Head of caudate nucleus (tissue), 42 donors: Measurements from ENCODE around the gene AGPAT4.
"Not testable (repeated sequence)": the region's sequence is repeated elsewhere in the genome, so short reads cannot be mapped to it uniquely, and the experiment has no call there.

ENCODE experiments used
- DNase-seq, 42 donors: peaks; one replicate each; pipeline versions ENCODE4 v3.0.0 to v3.0.0-alpha.2; 2020 to 2021; ENCODE audit warnings: mixed read lengths in 7 of 42
- intact Hi-C: fragments of 100-400 bp; cut with DNase I; formaldehyde crosslinking; loops from one replicate; pipeline ENCODE4 v1.15.0; 2022

Gene AGPAT4

GRCh38 chr6:161137320-161137719, 136.5 kb downstream of the AGPAT4 start:
- DNase-seq = peak in 1 of 42 donors; percentile 17
- intact Hi-C loops = no loop called here

DNA sequence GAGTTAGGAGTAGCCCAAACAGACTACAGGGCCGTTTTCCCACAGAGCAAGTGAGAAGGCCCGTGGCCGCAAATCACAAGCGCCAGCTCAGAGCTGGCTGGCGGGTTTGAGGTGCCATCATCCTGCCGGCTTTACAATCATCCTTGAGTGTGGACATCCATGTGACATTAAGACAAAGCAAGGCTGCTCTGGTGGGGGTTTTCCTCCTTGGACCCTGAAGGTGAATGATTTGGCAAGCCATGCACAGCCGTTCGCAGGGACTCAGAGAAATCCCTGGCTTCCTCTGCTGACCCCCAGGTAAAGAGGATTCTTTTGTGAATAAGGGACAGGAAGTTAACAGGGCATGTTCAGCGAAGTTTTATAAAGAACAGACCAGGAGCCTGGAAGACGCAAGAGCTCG, 137.2 kb downstream of the AGPAT4 start:
- intact Hi-C loops = no loop called here
- DNase-seq = no peak

- intact Hi-C loops = no loop called here
- DNase-seq = peak in 3 of 42 donors; percentile 25 to 27 (median 26)
These were observed 137.9 kb downstream of the AGPAT4 start for GRCh38 chr6:161135695-161136591.

- intact Hi-C loops = no loop called here
- peak in 1 of 42 donors; percentile 31 for DNase-seq
These were observed 139.1 kb downstream of the AGPAT4 start for GRCh38 chr6:161134550-161135298.

DNA sequence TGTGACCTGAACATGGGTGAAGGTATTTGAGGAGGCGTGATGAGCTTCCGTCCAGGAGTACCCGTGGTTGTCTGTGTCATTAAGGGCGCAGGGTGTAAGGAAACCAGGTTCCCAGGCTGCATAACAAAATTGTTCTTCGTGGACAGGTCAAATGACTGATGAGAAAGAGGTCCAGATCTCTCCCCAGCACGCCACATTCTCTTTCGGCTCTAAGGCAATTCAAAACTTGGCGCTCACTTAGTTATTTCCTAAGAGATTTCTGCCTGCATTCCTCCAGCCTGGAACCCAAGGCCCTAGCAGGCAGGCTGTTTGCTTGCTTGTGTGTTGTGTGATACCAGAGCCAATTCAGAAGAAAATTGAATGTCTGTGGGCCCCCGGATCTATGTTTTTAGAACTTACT, 139.9 kb downstream of the AGPAT4 start:
- intact Hi-C loops = no loop called here
- DNase-seq = no peak

- no peak for DNase-seq
- intact Hi-C loops = no loop called here
These were observed 141.5 kb downstream of the AGPAT4 start for GRCh38 chr6:161132384-161132783.

GRCh38 chr6:161130967-161131766, 142.7 kb downstream of the AGPAT4 start:
- intact Hi-C loops = no loop called here
- DNase-seq = no peak

GRCh38 chr6:161130541-161130940, 143.3 kb downstream of the AGPAT4 start:
- intact Hi-C loops = no loop called here
- no peak for DNase-seq

DNA sequence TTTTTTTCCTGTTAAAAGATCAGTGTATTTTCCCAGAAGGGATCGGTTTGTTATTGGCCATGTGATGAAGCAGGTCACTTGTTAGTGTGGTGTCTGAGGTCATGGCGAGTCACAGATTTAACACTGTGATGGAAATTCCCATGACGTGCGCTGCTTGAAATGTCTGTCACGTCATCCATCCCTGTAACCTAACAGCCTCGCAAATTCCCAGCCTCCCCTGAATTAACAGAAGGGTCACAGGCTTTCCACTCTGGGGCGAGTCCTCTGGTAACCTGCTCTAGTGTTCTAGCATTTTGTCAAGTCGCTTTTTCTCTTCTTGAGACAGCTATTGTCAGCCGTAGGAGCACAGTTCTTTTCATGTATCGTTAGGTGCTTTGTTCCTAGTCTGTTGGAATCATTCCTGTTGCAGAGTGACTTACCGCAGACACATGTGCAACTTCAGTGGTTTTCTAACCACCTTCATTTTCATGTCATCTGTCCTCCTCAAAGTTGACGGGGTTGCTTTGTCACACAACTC, 145.1 kb downstream of the AGPAT4 start:
- intact Hi-C loops = no loop called here
- no peak for DNase-seq

DNA sequence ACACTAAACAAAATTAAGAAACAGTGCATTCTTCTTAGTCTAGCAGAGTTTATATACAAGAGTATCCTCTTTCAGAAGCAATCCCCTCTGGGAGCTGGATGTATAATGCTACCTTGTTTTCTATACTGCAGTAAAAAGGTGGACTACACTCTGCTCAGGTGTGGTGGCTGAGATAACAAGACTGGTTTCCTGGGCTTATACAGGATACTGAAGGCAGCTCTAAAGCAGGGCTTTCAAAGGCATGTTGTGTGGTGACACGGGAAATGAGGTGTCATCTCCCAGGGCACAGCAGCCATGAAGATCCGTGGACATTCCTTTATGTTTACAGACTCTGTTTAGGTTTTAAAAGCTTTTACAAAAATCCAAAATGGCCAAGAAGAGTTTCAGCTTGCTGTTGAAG, 145.6 kb downstream of the AGPAT4 start:
- intact Hi-C loops = no loop called here
- DNase-seq = no peak

DNA sequence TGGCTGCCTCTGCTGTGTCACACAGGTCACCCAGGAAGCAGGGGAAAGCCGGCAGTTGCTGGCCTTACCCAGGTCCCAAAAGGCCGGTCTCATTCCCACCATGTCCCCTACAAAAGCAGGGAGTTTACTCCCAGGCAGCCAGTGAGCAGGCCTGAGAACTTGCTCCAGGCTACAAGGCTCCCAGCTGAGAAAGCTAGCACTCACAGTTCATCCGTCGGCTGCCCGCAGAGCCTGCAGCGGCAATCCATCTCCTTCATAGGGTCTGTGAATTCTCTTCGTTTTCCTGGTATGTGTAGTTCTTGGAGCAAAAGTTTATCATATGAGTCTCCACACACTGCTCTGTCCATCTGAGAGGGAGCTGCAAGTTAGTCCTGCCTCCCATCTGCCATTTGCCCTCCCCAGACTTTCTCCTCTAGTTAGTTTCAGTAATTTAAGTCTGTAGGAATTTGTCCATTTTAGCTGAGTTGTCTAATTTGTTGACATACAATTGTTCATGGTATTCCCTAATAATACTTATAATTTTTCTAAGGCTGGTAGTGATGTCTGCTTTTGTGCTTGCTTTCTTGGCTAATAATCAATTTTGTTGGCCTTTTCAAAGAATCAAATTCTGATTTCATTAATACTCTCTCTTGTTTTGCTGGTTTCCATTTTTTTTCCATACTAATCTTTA, 146.7 kb downstream of the AGPAT4 start:
- intact Hi-C loops = no loop called here
- DNase-seq = no peak

- intact Hi-C loops = no loop called here
- no peak for DNase-seq
These were observed 148.3 kb downstream of the AGPAT4 start for GRCh38 chr6:161125591-161125990.

GRCh38 chr6:161123319-161123718, 150.5 kb downstream of the AGPAT4 start:
- DNase-seq, intact Hi-C loops: not testable (repeated sequence)

- DNase-seq = no peak
- intact Hi-C loops = no loop called here
These were observed 155.9 kb downstream of the AGPAT4 start for GRCh38 chr6:161117942-161118341.

GRCh38 chr6:161117308-161117707, 156.6 kb downstream of the AGPAT4 start:
- intact Hi-C loops = no loop called here
- DNase-seq = no peak

DNA sequence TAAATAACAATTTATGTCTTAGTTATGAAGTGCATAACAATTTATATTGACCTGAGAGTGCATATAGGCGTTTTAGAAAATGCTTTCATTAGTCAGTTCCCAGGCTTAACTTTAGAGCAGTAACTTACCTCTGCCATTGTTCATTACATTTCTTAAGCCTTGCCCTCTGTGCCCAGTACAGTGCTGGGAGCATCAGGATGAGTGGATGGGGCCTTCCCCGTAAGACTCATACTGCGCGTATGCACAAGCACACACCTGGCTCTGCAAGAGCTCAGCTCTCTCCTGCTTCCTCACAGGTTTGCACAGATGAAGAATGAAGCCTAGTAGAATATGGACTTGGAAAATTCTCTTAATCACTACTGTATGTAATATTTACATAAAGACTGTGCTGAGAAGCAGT, 157.3 kb downstream of the AGPAT4 start:
- intact Hi-C loops = no loop called here
- DNase-seq = no peak

GRCh38 chr6:161115468-161115867, 158.4 kb downstream of the AGPAT4 start:
- no peak for DNase-seq
- intact Hi-C loops = no loop called here

DNA sequence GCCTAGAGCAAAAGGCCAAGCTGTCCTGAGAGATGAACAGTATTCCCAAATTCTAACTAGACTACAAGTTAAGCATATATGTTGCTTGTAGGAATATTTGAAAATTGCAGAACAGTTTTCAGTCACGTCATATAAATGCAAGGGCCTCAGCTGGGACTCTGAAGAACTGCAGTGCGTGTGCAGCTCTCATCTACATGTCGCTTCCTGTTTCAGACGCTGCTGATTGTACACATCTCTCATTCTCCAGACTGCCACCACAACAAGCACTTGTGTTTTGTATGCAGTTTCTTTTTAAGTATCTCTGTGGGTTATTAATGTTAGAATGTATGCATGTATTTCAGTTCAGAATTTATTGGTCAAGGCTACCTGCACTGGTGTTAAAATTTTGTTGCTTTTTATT, 162.6 kb downstream of the AGPAT4 start:
- DNase-seq = no peak
- intact Hi-C loops = no loop called here
